Erythroblast (primary cell): ENCODE results near the gene NFIA.

Experiments used
- GATA1 ChIP-seq: IDR thresholded peaks from 2 replicates; pipeline ENCODE4 v1.6.1; 2011; ENCODE audit warnings: low read depth, mild to moderate bottlenecking, control low read depth, low read length, moderate library complexity
- POLR2A ChIP-seq: IDR thresholded peaks from 2 replicates; pipeline ENCODE4 v1.6.1; 2011; ENCODE audit warnings: mild to moderate bottlenecking, low read length

GRCh38 chr1:61332796-61333195 is 250.4 kb downstream of the NFIA start:
- no peak for TF ChIP-seq POLR2A
- TF ChIP-seq GATA1, result no peak
